ENCODE data around the gene LINGO4.

- TF ChIP-seq YY1 (IDR thresholded peaks at IDR 0.05; ENCODE audit: insufficient read depth, insufficient read length) (no peak), ZNF274 (IDR thresholded peaks at IDR 0.05; ENCODE audit: low read depth, low read length) (no peak), SUZ12 (IDR thresholded peaks at IDR 0.05; ENCODE audit: extremely low read depth, insufficient read depth, insufficient read length) (no peak)
Observed at GRCh38 chr1:151819976-151820623, 14.9 kb upstream of the LINGO4 start.

Data from NT2/D1 (cell line).